Measurements from ENCODE around the gene CUX1.
"Not testable (repeated sequence)": the region's sequence is repeated elsewhere in the genome, so short reads cannot be mapped to it uniquely, and the experiment has no call there.

CUX1 gene

DNA sequence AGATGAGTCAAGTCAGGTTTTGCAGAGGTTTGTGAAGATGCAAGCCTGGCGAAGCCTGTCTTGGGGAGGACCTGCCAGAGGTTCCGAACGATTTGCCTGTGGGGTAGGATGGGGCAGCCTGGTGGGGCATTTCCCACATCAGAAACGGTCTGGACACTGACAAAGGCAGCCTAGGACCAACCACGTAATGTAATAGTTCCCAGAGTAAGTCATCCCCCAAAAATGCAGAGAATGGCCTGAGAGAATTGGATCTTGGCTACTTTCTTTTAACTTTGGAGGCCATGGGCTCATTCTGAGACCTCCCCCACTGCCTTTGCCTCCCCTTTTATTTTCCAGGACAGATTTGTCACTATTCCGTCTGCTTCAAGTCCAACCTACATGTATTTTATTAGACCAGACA lies 300.3 kb downstream of the CUX1 start:
- DNase-seq = no peak

DNA sequence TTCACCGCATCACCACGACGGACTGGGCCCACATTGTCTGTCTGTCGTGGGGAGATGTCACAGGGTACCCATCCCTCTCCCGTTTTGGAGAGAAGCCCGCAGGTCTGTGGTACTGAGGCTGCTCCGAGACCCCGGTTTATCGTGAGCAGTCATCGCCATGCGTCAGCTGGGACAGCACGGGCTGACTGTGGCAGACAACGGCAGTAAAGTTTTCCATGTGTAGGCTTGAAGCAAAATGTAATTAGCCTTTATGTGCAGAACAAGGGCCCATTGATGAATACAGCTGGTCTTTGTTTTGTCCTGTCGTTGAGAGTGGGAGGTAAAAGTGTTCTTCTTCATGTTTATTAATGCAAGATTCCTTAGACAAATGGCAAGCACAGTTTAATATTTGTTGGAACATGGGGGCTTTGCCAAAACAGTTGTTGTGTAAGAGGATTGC lies 301.8 kb downstream of the CUX1 start:
- no peak for DNase-seq

DNA sequence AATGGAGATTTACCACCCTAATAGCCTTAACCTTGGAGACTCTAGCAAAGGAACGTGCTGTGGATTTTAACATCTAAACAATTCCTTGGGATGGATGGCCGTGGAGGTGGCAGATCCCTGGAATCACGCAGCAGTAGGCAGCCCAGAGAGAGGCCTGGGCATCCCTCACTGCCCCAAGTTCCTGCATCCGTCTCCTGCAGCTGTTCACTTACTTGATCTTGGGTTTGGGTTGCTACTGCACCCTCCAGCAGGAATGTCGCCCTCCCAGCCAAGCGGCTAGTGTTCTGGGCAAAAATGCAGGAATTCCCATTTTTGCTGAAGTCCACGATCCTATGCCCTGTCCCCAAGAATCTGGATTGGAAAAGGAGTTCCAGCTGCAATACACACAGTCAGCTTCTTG lies 302.5 kb downstream of the CUX1 start:
- DNase-seq = no peak

GRCh38 chr7:102120666-102121195 lies 303.3 kb downstream of the CUX1 start:
- DNase-seq = peak; percentile 68

- DNase-seq = peak; percentile 85
Measured at GRCh38 chr7:102122026-102122425, 304.6 kb downstream of the CUX1 start.

- peak; percentile 79 for DNase-seq
Measured at GRCh38 chr7:102125127-102125596, 307.7 kb downstream of the CUX1 start.

DNA sequence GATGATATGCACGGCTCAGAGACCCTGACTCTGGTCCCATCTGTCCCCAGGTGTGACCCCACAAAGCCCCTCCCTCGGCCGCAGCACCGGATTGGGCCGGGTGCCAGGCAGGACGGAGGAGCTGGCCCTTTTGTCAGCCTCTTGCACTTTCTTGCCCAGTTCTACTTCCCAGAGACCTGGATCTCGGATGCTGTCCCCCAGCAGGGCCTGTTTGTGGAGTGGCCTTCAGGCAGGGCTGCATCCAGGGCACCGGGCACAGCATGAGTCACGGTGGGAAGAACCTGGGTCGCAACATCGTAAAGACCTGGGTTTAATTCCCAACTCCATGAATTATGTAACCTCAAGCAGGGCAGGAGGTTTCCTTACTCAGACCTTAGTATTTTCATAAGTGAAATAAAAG lies 310.9 kb downstream of the CUX1 start:
- no peak for DNase-seq

DNA sequence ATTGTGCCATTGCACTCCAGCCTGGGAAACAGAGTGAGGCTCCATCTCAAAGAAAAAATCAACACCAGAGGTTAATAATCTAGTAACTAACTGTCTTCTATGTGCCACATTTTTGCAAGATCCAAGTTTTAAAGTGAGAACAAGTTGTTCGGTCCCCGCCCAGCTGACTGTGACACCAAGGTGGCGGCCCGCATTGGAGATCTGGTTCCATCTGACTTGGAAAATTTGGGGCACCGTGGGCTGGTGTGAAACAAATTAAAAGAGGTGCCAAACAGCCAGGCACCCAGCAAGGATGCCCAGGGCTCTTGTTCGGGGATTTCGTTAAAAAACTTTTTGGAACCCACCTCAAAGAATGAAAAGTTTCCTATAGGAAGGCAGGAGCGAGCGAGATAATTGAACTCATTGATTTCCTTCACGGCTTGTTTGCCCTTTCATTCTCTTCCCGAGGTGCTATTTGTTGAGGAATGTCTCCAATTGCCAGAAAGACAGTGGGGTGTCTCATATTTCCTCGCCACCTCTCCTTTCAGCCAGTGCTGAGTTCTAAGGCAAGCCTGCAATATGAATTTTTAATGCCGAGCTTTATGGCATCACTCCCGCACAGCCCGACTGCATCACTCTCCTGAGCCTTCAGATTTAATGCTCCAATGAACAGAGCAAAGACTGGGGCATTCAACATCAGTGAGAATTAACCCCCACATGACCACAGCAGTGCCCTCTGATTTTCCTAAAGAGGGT lies 312.4 kb downstream of the CUX1 start:
- no peak for DNase-seq

DNA sequence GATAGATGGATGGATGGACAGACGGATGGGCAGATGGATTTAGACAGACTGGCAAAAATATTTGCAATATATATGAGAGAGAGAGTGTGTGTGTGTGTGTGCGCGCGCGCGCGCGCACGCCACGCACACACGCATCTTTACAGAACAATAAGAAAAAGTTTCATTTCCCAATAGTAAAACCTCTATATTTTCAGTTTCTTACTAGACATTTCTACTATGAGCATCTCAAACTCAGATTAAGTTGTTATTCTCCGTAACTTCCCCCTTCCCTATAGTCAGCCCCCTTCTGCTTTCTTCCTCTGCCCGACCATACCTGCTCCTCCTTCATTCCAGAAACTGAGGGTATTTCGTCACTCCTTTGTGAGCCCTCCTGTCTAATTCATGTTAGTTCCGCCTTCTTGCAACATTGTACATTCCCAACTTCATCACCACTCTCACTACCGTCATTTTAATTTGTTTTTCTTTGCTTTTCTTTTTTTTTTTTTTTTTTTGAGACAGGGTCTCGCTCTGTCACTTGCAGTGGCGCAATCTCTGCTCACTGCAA lies 314.9 kb downstream of the CUX1 start:
- DNase-seq = peak; percentile 95

DNA sequence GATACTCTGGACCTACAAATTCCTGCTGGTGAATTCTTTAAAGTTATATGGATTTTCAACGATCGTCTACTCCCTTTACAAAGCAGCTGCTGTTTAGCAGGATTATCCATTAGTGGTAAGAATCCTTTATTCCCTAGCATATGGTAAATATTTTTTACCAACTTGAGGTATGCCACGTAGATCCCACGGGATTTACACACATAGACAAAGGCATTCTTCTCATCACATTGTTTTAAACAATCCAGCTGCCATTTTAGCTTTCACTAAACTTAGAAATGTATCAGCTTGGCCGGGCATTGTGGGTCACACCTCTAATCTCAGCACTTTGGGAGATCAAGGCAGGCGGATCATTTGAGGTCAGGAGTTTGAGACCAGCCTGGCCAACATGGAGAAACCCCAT lies 321.2 kb downstream of the CUX1 start:
- DNase-seq = no peak

DNA sequence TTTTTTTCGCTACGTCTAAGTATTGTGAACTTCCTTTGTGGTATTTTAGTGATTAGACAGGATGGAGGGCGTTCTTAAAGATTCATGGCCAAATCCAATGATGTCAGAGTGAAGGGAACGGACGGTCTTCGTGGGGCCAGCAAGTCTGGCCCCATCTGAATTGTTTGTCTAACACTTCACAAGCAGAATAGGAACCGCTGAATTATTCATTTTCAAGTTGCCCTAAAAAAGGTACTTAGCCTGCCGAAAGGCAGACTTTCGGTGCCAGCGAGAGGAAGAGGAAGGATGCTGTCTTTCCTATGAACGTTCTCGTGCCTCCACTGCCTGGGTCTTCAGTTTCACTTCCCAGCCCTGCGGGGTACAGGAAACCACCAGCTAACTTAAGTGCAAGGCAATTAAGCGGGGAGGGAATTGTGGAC lies 323.5 kb downstream of the CUX1 start:
- DNase-seq = peak; percentile 73

- DNase-seq = not testable (repeated sequence)
Measured at GRCh38 chr7:102142433-102142832, 325.0 kb downstream of the CUX1 start.

DNA sequence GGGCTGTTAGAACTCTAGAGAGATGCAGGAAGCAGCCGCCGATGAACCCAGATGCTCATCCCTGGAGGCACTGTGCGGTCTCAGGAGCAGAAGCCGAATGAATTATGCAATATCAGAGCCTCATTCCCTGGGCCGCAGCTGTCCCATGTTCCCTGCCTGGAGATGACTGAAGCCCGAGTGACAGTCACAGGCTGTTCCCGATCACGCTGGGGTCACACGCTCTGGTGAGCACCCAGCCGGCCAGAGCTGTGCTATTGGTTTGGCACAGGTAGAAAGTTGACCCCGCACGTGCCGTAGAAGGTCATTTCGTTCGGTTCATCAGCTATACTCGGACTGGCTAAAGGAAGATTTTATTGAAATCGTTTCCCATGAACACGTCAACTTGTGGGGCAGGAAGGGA lies 328.7 kb downstream of the CUX1 start:
- no peak for DNase-seq

DNA sequence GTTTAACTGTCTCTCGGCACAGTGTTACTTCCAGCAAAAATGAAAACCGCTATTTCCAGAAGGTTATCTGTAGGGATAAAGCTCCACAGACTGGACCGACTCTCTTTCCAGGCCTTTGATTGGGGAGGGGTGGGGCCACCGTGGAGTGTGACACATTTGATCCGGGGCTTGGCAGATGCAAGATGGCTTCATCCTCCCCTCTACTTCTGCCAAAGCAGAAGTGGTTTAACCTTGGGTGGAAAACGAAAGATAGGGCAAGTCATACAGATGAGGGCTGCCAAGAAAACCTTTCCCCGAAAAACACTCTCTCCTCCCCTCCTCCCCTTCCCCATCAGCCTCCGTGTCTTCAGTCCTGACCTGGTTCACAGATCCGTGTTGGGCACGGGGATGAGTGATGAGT lies 329.6 kb downstream of the CUX1 start:
- peak; percentile 67 for DNase-seq

DNA sequence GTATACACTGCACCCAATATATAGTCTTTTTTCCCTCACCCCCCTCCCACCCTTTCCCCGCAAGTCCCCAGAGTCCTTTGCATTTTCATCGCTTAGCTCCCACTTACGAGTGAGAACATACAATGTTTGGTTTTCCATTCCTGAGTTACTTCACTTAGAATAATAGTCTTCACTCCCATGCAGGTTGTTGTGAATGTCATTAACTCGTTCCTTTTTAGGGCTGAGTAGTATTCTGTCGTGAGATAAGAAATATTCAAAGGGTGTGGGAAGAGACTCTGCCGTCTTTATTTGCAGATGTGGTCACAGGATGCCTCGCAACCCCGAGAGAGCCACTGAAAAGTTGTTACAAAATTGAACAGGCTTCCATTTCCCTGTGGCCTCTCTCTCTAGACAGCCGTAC lies 331.4 kb downstream of the CUX1 start:
- DNase-seq = no peak

- no peak for DNase-seq
Measured at GRCh38 chr7:102149416-102149815, 332.0 kb downstream of the CUX1 start.

DNA sequence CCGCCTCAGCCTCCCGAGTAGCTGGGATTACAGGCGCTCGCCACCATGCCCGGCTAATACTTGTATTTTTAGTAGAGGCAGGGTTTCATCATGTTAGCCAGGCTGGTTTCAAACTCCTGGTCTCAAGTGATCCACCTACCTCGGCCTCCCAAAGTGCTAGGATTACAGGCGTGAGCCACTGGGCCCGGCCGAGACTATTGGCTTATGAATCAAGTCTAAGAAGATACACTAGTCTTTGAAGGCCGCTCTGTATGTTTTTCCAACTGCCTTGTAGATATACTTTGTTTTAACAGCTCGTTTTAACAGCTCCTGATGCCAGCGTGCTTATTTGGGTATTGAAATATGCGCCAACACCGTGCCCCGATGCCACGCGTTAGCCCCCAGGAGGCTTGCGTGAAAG lies 332.8 kb downstream of the CUX1 start:
- no peak for DNase-seq

DNA sequence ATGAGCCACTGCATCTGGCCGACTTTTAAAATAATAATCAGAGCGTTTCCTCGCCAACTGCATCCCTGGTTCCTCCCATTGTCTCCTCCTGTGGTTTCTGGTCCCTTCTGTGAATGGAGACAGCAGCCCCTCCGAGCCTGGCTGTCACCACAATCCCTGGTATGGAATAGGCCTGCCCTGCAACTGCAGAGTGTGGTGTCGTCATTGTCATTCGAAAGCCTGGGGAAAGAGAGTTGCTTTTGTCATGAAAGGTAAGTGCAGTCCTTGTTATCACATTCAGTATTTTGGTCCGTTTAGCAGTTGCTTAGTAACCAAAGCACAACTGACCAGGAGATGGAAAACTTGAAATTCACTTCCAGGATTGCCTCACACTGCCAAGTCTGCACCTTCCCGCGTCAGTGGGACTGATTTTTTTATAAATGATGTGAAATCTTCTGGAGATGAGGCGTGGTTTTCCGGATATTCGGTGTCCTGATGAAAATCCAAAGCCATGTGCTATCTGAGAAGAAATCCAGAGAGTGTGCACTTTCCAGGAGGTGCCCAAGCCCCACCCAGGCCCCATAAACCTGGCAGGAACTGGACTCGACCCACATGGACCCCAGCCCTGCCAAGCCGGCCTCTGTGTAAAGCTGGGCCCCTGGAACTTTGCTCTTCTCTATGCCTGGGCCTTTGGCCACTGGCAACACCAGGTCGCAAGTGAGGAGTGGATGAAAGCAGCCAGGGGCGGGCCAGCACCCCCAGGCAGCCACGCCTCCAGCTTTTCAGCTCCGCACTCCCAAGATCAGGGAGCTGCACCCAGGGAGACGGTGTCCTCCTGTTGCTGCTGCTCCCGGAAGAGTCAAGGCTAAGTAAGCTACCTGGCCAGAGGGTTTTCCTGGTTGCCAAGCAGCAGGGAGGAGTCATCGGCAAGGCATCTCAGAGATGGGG lies 335.5 kb downstream of the CUX1 start:
- no peak for DNase-seq

DNA sequence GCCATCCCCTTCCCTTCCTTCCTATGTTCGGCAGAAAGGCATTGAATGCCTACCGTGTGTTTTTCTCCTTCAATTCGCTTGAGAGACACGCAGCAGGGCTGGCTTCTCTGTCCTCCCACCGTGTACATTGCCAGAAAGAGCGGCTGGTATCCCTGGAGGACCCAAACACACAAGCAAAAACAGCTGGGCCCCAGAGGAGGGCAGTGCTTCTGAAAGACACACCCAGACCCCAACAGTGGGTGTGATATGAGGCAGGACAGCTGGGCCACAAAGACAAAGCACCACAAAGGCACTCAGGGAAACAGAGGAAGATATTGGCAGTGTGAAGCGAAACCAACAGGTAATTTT lies 336.1 kb downstream of the CUX1 start:
- no peak for DNase-seq

- no peak for DNase-seq
Measured at GRCh38 chr7:102154425-102154824, 337.0 kb downstream of the CUX1 start.

DNA sequence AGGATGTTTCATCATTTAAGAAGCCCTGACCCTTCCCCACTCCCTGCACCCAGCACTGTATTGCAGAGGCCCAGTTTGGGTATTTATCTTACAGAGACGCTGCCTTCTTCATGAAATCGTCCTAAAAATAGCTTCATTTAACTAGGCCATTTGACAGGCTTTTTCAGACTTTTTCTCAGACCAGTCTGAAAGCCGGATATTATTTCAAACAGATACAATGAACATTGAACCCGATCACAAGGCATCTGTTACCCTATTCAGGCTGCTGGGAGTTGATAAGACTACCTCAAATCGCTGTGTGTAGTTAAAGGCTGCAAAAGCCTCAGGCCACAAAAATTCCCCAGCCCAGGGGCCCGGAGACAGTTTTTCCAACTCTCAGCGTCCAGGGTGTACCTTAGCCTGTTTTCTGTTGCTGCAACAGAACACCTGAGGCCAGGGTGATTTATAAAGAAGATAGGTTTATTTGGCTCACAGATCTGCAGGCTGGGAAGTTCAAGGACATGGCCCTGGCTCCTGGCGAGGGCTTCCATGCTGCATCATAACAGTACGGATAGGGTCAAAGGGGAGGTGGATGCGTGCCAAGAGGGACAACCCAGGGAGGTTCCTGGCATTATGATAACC lies 338.5 kb downstream of the CUX1 start:
- no peak for DNase-seq

GRCh38 chr7:102156867-102157266 lies 339.4 kb downstream of the CUX1 start:
- DNase-seq = no peak

DNA sequence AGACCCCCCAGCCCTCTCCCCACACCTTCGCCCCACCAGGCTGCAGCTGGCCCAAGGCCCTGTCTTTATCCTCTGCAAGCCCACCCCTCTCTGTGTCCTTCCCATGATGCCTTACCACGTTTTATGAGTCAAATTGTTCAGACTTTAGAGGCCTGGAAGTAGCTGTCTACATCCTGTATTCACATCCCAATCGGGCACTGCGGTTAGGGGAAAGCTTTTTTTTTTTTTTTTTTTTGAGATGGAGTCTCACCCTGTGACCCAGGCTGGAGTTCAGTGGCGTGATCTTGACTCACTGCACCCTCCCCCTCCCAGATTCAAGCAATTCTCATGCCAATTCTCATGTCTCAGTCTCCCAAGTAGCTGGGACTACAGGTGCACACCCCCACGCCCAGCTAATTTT lies 347.7 kb downstream of the CUX1 start:
- DNase-seq = no peak
